GM21381 (cell line): Measurements from ENCODE around the gene PKMYT1.

Experiments
- ATAC-seq: cut with Tn5 transposase; IDR thresholded peaks from one replicate; pipeline ENCODE4 v1.9.1; 2021; ENCODE audit warnings: mild to moderate bottlenecking, moderate library complexity; ENCODE audit not compliant: unreplicated experiment

The PKMYT1 gene

DNA sequence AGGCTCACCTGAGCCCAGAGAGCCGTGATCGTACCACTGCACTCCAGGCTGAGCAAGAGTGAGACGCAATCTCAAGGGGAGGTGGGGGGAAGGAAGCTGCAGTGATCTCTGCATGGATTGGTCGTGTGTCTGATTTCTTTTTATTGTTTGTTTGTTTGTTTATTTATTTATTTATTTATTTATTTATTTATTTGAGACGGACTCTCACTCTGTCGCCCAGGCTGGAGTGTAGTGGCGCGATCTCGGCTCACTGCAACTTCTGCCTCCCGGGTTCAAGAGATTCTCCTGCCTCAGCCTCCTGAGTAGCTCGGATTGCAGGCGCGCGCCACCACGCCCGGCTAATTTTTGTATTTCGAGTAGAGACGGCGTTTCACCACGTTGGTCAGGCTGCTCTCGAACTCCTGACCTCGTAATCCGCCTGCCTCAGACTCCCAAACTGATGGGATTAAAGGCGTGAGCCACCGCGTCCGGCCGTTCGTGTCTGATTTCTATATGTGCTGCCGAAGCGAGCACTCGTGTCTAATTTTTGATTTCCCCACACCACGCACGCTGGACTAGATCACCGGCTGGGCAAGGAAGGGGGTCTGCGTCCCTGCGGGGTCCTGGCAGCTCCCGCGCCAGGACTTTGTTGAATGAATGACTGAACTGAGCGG is 39.5 kb upstream of the PKMYT1 start:
- ATAC-seq = no peak

DNA sequence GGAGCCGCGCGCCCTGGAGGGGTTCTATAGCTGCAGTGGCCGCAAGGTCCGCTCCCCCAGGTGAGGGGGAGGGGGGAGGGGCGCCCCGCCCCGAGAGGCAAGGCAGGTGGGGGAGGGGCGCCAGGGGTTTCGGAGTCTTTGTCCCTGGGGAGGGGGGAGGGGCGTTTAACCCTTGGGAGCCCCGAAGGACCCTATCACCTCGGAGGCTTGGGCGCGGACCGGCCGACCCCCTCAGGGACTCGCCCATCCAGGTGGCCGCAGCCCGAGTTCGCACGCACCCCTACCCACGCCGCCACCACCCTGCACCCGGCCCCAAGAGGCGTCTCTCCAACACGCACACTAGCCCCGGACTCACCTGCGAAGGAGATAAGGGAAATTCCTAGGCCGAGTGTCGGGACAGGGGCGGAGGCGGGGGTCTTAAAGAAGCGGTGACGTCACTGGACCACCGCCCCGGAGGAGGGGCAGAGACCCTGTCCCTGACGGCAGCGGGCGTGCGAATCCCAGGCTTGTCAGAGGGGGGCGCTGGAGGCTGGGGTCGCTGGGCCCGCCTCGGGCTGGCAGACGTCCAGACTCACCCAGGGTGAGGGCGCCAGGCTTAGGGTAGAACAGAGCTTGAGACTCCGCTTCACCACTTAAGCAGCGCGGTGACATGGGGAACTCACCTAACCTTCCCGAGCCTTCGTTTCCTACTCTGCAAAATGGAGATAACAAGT is 37.7 kb upstream of the PKMYT1 start, which contains the start of gene CLDN6:
Gene CLDN6 (minus strand): TSS at position 390 of the 713 bp plus-strand sequence. CDS start 2,162 bp downstream, outside the sequence.
- no peak for ATAC-seq

DNA sequence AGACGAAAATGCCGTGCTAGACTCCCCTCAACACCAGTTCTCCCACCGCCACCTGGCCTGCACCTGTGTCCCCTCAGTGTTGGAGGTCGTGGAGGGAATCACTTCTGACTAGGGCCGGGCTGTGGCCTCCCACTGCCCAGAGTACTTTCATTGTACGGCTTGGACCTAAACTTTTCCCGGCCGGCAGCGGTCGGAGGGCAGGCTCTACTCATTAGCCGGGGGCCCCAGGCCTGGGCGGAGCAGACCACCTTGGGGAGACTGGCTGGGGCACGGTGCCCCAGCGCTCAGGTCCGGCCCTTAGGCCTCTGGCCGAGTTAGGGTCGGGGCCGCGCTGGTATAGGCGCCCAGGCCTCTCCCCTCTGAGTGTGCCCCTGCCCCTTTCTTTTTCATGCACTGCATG is 37.1 kb upstream of the PKMYT1 start:
- ATAC-seq = no peak

DNA sequence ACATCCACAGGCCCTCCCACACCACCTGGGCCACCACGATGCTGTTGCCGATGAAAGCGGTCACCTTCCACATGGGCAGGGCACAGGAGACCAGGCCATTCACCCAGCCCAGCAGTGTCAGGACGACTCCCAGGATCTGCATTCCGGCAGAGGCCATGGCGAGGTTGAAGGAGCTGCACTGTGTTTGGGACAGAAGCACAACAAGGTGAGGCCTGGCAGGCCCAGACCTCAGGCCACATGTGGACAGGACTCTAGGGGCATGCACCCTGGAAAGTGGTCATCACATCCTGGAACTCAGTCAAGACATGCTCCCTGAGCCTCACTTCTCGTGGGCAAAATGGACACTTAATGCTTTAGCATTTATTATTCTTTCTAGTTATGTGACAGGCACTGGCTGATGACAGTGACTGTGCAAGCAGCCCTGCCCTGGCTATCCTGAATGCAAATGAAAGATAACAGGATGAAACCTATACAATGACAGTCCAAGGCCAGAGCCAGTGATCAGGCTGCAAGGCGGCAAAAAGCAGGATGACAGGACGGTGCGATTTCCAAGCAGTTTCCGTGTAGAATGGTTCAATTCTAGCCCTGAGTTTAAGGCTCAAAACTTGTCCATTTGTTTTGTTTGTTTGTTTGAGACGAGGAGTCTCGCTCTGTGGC is 35.7 kb upstream of the PKMYT1 start:
- no peak for ATAC-seq

DNA sequence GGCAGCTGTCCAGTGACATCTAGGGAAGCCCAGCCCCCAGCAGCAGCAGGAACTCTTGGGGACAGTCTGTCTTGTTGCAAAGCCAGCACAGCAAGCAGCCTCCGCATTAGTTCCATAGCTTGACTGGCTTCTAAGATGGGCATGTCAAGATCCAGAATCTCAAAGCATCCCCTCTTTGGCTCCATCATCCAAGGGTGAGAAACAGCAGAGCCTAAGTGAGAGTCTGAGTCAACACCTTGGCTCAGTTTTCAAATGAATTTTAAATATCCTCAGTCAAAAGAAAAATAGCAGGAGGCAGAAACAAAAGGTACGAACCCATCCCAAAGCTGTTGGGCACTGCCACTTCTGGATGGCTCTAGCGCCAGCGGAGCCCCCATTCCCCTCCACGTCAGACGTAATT is 34.7 kb upstream of the PKMYT1 start:
- no peak for ATAC-seq

DNA sequence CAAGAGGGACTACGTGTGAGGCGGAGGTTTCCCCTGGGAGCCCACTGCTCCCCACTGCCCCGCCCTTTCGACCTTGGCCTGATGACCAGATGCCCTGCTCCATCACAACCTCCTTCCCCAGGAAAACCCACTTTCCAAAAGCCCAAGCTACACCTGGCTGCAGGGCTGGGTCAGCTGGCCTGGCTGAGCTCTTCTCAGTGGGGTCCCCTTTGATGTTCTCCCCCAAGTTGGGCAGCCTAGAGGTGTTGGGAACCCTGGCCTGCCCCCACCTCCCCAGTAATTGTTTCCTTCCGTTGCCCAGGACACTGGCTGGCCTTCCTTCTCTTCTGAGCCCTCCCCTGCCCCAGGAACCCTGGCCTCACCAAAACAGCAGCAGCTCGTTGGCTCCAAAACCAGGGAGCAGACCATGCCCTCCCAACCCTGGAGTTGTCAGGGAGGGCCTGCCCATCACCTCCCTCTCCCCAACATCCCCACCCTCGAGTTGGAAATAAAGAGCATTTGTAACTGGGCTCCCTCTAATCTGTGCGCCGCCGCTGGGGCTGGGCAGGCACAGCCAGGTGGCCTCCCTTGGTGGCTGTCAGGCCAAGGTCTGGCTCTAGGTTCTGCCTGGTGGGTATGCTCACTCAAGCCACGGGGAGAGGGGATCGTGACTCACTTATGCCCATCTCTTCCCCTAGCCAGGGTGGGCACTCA is 33.9 kb upstream of the PKMYT1 start:
- no peak for ATAC-seq

DNA sequence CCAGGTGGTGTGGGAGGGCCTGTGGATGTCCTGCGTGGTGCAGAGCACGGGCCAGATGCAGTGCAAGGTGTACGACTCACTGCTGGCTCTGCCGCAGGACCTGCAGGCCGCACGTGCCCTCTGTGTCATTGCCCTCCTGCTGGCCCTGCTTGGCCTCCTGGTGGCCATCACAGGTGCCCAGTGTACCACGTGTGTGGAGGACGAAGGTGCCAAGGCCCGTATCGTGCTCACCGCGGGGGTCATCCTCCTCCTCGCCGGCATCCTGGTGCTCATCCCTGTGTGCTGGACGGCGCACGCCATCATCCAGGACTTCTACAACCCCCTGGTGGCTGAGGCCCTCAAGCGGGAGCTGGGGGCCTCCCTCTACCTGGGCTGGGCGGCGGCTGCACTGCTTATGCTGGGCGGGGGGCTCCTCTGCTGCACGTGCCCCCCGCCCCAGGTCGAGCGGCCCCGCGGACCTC is 33.3 kb upstream of the PKMYT1 start:
- no peak for ATAC-seq

DNA sequence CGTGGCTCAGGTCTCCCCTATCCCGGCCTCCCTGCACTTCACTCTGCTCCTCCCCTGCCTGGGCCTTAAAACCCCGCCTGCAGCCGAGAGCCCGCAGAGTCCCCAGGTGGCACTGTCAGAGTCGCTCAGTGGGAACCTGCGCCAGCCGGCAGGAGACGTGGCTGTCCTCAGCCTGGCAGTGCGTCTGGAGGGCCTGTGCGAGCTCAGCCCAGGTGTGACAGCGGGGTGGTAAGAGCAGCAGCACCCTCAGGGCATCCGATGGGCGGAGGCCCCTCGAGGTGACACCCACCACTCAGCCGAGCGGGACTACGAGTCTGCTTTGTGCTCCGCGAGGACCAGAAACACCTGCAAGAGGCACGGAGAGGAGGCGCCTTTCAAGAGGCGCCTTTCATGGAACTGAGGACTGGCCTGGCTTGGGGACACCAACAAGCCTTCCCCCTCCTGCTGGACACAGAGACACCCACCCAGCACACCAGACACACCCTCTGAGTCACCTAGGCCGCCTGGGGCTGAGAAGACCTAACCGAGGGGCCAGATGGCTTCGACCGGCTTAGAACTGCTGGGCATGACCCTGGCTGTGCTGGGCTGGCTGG is 32.7 kb upstream of the PKMYT1 start, which contains the start of gene CLDN9:
Gene CLDN9 (plus strand): TSS at position 96 of the 593 bp plus-strand sequence. CDS start 440 bp downstream, at position 536.
- ATAC-seq = no peak

DNA sequence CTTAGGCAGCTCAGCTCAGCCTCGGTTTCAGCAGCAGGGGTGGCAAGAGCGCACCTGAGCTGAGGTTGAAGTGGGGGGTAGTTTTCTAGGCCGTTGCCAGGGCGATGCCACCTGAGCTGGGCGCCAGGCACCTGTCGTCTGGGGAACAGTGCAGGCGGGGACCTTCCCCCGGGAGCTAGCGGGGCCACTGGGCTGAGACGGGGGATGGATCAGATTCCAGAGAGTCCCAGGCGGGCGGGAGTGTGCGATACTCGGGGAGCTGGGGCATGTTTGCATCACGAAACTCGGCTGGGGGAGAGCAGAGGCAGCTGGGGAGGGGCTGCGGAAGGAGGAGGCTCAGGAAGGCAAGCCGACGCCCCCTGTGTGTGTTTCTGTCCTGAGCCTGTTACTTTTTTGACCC is 32.0 kb upstream of the PKMYT1 start:
- ATAC-seq = no peak

DNA sequence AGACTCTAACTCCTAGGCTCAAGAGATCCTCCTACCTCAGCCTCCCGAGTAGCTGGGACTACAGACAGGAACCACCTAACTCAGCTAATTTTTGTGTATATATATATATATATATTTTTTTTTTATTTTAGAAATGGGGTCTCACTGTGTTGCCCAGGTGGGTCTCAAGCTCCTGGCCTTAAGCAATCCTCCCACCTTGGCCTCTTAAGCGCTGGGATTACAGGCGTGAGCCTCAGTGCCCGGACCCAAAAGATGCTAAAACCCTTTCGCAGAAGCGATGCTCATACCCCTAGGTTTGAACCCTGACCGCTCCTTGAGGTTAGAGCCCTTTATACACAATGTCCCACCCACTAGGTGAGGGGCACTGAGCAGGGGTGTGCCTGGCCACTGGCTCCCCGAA is 30.3 kb upstream of the PKMYT1 start:
- no peak for ATAC-seq

DNA sequence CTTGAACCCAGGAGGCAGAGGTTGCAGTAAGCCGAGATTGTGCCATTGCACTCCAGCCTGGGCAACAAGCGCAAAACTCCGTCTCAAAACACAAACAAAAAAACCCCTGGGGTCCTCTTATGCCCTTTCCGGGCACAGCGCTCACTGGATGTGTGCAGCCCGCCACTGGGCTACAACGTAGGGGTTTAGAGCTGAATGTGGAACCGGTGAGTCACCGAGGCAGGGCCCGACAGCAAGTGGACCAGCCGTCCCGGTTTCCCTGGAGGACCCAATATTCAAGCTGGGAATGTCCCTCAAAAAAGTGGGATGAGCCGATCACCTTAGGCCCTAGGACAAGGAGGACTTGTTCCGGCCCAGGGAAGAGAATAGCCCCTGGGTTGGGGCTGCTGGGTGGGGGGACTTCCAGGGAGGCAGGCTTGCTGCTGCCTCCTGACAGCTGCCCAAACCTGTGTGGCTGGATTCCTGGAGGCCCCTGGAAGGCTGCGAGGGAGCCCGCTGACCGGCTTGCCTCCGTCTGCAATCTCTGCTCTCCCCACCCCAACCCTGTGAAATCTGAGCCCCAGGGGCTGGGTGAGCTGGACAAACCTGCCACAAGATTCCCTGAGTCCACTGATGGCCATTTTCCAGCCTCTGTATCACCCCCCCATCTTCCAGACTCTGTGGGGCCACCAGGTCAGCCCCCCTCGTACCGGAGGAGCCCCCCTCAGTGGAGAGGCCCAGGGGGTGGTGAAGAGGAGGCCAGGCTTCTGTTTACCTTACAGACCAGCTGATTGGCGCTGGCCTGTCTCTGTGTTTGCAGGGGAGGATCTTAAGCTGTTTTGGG is 29.5 kb upstream of the PKMYT1 start:
- ATAC-seq = no peak

DNA sequence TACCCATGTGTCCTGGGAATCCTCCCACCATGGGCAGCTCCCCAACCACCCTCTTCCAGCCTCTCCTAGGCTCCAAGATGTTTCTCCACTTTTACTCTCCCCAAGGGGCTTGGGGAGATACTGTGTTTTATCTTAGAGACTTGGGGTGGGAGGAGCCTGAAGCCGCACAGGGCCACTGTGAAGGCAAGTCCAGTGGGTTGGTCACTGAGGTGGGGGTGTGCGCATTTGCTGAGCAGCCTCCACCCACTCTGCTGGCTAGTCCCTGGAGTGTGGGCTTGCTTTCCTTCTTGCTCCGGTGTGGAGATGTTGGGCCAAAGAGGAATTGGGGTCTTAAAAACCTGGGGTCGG is 28.4 kb upstream of the PKMYT1 start:
- no peak for ATAC-seq

DNA sequence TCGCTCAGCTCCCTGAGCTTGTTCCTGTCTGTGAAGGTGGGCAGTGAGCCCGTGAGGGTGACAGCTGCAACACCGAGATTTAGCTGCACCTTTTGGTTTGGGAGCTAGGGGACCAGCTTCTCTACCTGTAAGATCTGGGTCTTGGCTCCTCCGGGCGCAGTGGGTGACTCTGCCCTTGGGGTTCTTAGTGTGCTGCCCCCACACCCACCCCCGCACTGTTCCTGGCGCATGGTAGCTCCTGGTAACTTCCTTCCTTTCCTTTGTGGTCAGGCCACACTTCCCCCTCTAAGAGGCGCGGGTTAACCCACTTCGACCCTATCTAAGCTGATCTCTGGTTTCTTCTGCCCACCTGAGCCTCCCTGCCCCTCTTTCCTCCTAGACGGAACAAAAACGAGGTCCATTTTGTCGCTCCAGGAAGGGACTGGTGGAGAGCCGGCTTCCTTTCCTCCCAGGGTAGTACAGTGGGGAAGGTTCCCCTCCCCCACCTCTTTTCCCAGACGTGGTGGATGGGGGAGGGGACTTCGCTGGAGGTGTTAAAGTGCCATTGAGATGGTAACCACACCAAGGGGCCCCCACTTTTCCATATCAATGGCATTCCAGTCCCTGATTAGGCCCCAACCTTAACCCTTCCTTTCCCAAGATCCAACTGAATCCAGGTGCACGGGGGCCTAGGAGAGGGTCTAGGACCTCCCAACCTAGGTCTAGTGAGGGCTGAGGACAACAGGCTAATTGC is 27.9 kb upstream of the PKMYT1 start:
- no peak for ATAC-seq

DNA sequence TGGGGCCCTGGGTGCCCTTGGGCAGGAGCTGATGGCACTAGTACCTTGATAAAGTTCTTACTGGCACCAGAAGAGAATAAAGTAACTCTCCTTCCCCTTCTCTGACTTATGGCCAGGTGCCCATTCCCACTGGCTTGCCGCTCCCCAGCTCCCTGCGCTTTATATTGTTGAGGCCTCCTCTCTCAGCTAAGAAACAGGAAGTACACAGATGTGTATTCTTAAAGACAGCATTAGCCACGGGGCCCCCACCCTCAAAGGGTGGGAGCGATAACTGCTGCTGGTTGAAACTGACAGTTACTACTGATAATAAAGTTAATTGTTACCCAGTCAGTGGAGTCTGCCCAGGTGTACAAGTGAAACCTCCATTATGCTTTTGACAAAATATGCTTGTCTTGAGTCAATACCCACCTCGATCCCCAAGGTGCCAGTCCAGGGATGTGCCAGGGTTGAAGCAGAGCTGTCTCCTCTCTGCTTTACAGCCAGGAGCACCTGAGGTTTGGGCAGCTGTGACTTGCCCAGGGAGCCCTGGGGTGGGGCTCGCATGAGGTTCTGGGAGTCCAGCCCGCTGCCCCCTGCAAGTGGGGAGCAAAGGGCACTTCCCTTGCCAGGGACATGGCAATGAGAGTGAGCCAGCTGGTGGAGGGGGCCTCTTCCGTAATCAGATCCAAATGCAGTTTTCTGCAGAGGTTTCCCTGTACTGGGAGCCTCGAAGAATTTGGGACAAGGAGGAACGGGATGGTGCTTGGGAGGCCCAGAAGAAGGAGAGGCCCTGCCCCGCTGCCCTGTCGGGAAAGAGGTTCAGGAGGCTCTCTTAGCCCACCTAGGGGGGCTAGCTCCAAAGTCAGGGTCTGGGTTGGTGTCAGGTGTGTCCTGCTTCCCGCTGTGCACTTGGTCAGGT is 27.1 kb upstream of the PKMYT1 start:
- ATAC-seq = no peak

DNA sequence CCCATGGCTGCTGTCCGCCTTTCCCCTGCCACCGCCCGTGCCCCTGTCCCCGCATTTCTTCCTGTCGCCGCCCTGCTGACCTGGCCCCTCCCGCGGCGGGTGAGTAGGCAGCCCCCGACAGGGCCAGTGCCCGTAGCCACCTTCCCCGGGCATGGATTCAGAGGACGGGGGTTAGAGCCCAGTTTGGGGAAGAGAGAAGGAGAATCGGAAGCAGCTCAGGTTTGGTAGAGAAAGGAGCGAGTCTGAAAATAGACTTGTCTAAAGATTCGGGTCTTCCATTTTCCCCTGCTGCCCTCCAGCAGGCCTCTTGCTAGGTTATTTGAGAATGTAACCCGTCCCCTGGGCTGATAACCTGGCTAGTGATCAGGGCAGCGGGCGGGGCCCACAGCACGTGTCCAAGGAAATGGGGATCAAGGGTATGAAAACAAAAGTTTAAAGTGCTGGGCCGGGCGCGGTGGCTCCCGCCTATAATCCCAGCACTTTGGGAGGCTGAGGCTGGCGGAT is 24.6 kb upstream of the PKMYT1 start:
- no peak for ATAC-seq

DNA sequence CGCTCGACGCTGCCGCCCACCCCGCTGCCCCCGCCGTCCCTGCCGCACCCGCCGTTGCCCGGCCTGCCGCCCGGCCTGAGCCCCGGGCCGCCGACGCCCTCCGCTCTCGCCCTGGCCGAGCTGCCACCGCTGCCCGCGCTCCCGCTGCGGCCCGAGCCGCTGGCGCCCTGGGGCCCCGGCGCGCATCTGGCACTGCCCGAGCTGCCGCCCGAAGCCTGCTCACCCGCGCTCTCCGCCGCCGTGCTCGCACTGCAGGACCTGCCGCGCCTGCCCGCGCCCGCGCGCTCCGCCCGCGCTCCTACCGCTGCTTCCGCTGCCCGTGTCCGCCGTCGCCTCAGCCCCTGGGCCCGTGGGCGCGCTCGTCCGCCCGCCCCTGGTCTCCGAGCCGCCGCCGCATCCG is 24.1 kb upstream of the PKMYT1 start:
- no peak for ATAC-seq

DNA sequence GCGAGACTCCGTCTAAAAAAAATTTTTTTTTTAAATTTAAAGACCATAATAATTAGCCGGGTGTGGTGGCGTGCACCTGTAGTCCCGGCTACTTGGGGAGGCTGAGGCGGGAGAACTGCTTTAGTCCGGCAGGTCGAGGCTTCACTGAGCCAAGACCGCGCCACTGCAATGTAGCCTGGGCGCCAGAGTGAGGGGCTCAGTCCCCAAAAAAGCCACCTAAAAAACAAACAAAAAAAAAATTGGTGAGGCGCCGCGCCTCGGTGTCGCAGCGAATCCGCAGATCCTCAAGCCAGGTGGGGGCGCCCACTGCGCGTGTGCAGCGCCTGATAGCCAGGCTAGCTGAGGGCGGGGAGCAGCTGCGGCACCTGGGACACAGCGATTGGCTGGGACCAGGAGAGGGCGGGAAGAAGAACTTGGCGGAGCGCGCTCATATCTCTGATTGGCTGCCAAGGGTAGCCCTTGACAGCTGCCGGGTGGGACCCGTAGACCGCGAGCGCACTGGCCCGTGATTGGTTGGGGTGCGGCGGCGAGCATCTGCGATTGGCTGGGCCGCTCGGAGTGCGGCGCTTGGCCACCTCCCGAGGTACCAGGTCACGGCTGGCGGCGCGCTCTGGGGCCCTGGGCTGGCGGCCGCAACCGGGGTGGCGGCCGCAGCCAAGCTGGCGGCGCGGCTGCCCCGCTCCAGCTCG is 23.5 kb upstream of the PKMYT1 start:
- peak; percentile 88 for ATAC-seq

DNA sequence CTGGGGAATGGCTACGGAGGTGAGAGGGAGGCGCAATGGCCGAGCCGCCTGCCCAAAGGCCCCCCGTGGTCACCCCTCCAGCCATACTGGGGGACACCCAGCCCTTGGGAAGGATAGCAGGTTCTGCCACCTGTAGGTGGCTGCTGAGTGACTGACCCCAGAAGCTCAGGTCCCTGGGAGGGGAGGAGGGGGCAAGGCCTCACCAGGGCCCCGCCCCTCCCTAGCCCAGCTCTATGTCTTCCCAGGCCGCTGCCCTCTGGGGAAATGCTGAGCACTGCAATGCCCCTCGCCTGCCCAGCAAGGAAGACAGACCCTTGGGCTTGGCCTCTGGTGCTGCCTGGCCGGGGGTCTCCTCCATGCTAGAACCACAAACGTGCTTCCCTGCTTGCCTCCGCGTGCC is 21.1 kb upstream of the PKMYT1 start:
- no peak for ATAC-seq
